ENCODE results near the gene ACD.
A peak's percentile ranks its signal among the peaks of the same experiment; 100 is the strongest.

The ACD gene

DNA sequence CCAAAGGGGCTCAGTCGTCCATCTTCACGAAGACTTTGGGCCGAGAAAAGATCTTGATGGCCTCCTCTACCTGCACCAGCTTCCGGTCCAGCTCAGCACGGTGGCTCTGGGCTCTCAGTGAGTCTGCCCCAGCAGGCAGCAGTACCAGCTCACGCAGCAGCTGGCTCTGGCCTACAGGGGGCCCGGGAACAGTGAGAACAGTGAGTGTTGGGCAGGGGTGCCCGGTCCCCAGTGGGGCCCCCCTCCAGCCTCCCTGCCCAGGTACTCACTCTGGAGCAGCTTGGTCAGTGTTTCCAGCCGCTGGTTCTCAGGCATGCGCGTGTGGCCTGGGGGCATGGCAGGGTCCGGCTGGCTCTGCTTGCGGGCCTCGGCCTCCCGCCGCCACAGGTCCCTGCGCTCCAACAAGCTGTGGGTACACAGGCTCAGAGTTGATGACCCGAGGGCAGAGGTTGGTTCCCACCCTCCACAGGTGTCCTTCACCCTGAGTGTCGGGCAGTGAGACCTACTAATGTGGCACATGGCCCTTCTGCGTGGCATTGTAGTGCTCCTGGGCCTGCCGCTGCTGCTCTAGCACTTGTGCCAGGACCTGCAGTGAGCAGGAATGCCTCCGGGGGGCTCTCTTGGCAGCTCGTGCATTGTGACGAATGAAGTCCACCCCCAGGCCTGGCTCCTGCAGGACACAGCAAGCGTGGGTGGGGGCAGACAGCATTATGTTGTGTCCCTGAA, 3.3 kb upstream of the ACD start:
- ChIA-PET POLR2A (interaction anchor here (0.8 kb wide), 1 partner anchor 272 kb away, joined by 3 read pairs; no protein-coding TSS in a partner anchor), CTCF (interaction anchor here (0.5 to 1.4 kb wide), 12 partner anchors 11 to 420 kb away, joined by 3 to 6 read pairs (median 3); partner anchors contain the start of gene CARMIL2)
- Histone ChIP-seq H3K4me1 (ENCODE audit: control insufficient read depth, insufficient read depth, low read length) (0 out of 2 replicates have a peak, but pooled peaks cover 4% of the 10 kb centered on the region), H3K9me3 (ENCODE audit: control insufficient read depth, insufficient read depth, low read depth, low read length) (no peaks in the 10 kb centered on the region), H3K36me3 (ENCODE audit: control insufficient read depth in 2 of 2, insufficient read depth in 1 of 2, low read length in 2 of 2) (peaks cover 0 to 46% of the 10 kb centered on the region in 2 experiments; a peak in 1 of 3 replicates), H3K4me3 (ENCODE audit: low read depth, low read length) (no peak overlapping the region), H3K27ac (ENCODE audit: extremely low read depth, low read depth, low read length) (no peak overlapping the region)
- TF ChIP-seq KLF9 (tag by site-specific recombination; IDR thresholded peaks at IDR 0.05; ENCODE audit: low read depth): no peak
- no peak for TF ChIP-seq SCRT1 (tag by site-specific recombination; IDR thresholded peaks at IDR 0.05; ENCODE audit: borderline replicate concordance)
- TF ChIP-seq ZNF837 (tag by site-specific recombination; IDR thresholded peaks at IDR 0.05): no peak
- no peak for TF ChIP-seq ZNF623 (tag by site-specific recombination; IDR thresholded peaks at IDR 0.05)
- TF ChIP-seq ZBTB17 (tag by site-specific recombination; IDR thresholded peaks at IDR 0.05): 0 out of 2 replicates have a peak, but pooled peaks have one; percentile 17
- no peak for TF ChIP-seq HOXC10 (CRISPR knock-in tag; IDR thresholded peaks at IDR 0.05)
- TF ChIP-seq, protein P1, sequence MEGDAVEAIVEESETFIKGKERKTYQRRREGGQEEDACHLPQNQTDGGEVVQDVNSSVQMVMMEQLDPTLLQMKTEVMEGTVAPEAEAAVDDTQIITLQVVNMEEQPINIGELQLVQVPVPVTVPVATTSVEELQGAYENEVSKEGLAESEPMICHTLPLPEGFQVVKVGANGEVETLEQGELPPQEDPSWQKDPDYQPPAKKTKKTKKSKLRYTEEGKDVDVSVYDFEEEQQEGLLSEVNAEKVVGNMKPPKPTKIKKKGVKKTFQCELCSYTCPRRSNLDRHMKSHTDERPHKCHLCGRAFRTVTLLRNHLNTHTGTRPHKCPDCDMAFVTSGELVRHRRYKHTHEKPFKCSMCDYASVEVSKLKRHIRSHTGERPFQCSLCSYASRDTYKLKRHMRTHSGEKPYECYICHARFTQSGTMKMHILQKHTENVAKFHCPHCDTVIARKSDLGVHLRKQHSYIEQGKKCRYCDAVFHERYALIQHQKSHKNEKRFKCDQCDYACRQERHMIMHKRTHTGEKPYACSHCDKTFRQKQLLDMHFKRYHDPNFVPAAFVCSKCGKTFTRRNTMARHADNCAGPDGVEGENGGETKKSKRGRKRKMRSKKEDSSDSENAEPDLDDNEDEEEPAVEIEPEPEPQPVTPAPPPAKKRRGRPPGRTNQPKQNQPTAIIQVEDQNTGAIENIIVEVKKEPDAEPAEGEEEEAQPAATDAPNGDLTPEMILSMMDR (tag by site-specific recombination; IDR thresholded peaks at IDR 0.05): 0 out of 2 replicates have a peak, but pooled peaks have one; percentile 8
- no peak for TF ChIP-seq KLF10 (tag by site-specific recombination; IDR thresholded peaks at IDR 0.05)
- peak; percentile 29 for TF ChIP-seq ZIC2 (tag by site-specific recombination; IDR thresholded peaks at IDR 0.05)
- no peak for TF ChIP-seq ZNF211 (tag by site-specific recombination; IDR thresholded peaks at IDR 0.05; ENCODE audit: low read depth)
- no peak for TF ChIP-seq ZNF274 (IDR thresholded peaks at IDR 0.05; ENCODE audit: low read length)
- TF ChIP-seq ZNF274 (tag by site-specific recombination; IDR thresholded peaks at IDR 0.05; ENCODE audit: borderline replicate concordance): no peak
- TF ChIP-seq ZNF560 (tag by site-specific recombination; IDR thresholded peaks at IDR 0.05; ENCODE audit: borderline replicate concordance): no peak
- no peak for TF ChIP-seq ZNF114 (tag by site-specific recombination; IDR thresholded peaks at IDR 0.05)
- no peak for TF ChIP-seq ZFP41 (tag by site-specific recombination; IDR thresholded peaks at IDR 0.05; ENCODE audit: borderline replicate concordance)
- no peak for TF ChIP-seq ZNF174 (tag by site-specific recombination; IDR thresholded peaks at IDR 0.05)
- no peak for TF ChIP-seq ZNF561 (tag by site-specific recombination; IDR thresholded peaks at IDR 0.05; ENCODE audit: borderline replicate concordance)
- TF ChIP-seq ZNF2 (tag by site-specific recombination; IDR thresholded peaks at IDR 0.05): peak; percentile 62; the same call in 1 of the 2 replicates
- TF ChIP-seq ZNF221 (tag by site-specific recombination; IDR thresholded peaks at IDR 0.05; ENCODE audit: borderline replicate concordance): no peak
- TF ChIP-seq ZNF146 (tag by site-specific recombination; IDR thresholded peaks at IDR 0.05): no peak
- TF ChIP-seq, protein P2, sequence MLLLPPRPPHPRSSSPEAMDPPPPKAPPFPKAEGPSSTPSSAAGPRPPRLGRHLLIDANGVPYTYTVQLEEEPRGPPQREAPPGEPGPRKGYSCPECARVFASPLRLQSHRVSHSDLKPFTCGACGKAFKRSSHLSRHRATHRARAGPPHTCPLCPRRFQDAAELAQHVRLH (tag by site-specific recombination; IDR thresholded peaks at IDR 0.05): no peak
- no peak for TF ChIP-seq ZNF629 (tag by site-specific recombination; IDR thresholded peaks at IDR 0.05)
- TF ChIP-seq ZNF423 (tag by site-specific recombination; IDR thresholded peaks at IDR 0.05): no peak
- TF ChIP-seq, protein P3, sequence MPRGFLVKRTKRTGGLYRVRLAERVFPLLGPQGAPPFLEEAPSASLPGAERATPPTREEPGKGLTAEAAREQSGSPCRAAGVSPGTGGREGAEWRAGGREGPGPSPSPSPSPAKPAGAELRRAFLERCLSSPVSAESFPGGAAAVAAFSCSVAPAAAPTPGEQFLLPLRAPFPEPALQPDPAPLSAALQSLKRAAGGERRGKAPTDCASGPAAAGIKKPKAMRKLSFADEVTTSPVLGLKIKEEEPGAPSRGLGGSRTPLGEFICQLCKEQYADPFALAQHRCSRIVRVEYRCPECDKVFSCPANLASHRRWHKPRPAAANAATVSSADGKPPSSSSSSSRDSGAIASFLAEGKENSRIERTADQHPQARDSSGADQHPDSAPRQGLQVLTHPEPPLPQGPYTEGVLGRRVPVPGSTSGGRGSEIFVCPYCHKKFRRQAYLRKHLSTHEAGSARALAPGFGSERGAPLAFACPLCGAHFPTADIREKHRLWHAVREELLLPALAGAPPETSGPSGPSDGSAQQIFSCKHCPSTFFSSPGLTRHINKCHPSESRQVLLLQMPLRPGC (tag by site-specific recombination; IDR thresholded peaks at IDR 0.05): no peak
- TF ChIP-seq PATZ1 (tag by site-specific recombination; IDR thresholded peaks at IDR 0.05): 0 out of 2 replicates have a peak, but pooled peaks have one; percentile 13
- TF ChIP-seq ZSCAN5A (tag by site-specific recombination; IDR thresholded peaks at IDR 0.05): no peak
- TF ChIP-seq ZSCAN16 (tag by site-specific recombination; IDR thresholded peaks at IDR 0.05): no peak
- no peak for TF ChIP-seq ZNF23 (tag by site-specific recombination; IDR thresholded peaks at IDR 0.05; ENCODE audit: borderline replicate concordance)
- no peak for TF ChIP-seq ZNF610 (tag by site-specific recombination; IDR thresholded peaks at IDR 0.05; ENCODE audit: borderline replicate concordance)
- TF ChIP-seq, protein P4, sequence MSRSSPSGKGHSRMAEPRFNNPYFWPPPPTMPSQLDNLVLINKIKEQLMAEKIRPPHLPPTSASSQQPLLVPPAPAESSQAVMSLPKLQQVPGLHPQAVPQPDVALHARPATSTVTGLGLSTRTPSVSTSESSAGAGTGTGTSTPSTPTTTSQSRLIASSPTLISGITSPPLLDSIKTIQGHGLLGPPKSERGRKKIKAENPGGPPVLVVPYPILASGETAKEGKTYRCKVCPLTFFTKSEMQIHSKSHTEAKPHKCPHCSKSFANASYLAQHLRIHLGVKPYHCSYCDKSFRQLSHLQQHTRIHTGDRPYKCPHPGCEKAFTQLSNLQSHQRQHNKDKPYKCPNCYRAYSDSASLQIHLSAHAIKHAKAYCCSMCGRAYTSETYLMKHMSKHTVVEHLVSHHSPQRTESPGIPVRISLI (tag by site-specific recombination; IDR thresholded peaks at IDR 0.05): no peak
- no peak for TF ChIP-seq ZNF843 (tag by site-specific recombination; IDR thresholded peaks at IDR 0.05)

Measured in HEK293 (cell line).